SH-SY5Y (cell line): ENCODE results near the gene WWOX.

Experiments
- GATA2 ChIP-seq: IDR thresholded peaks from 2 replicates; pipeline ENCODE4 v1.6.1; 2011; ENCODE audit warnings: mild to moderate bottlenecking, low read depth, low read length
- GATA3 ChIP-seq: IDR thresholded peaks from 2 replicates; pipeline ENCODE4 v1.6.1; 2011; ENCODE audit warnings: low read depth, mild to moderate bottlenecking, low read length, moderate library complexity

GRCh38 chr16:79247386-79247785, 1147.9 kb downstream of the WWOX start:
- TF ChIP-seq GATA3 = no peak
- no peak for TF ChIP-seq GATA2
